HepG2 (cell line): ENCODE data around the gene SLC16A13. TPM values are rescaled to one million over a fixed set of nuclear protein-coding genes. Genes with fewer than 3 reads are reported as not detected.
A peak's percentile ranks its signal among the peaks of the same experiment; 100 is the strongest.

Experiments
- CENPT ChIP-seq: sonication (generic); formaldehyde crosslinking; IDR thresholded peaks from 2 replicates; pipeline ENCODE4 v1.8.0; 2022; ENCODE audit warnings: low read depth, mild to moderate bottlenecking, moderate library complexity, missing genetic modification reagents
- EHMT2 ChIP-seq: fragments of 200-600 bp; sonication (generic); IDR thresholded peaks from 2 replicates; pipeline ENCODE4 v1.7.0; 2017; ENCODE audit warnings: antibody characterized with exemption, low read depth, low read length, borderline replicate concordance
- EP300 ChIP-seq, 3 experiments: sonication (generic) in 1 of 3; formaldehyde crosslinking in 1 of 3; IDR thresholded peaks; 2 replicates each; pipeline versions ENCODE4 v1.5.1 to v1.6.1; 2011 to 2020; ENCODE audit warnings: low read depth in 2 of 3, low read length in 2 of 3, borderline replicate concordance in 1 of 3, improper control_type of control experiment in 1 of 3, mild to moderate bottlenecking in 1 of 3, missing genetic modification reagents in 1 of 3, moderate library complexity in 1 of 3
- HOXA5 ChIP-seq: sonication (generic); formaldehyde crosslinking; IDR thresholded peaks from 2 replicates; pipeline ENCODE4 v1.4.0; 2020; ENCODE audit warnings: missing genetic modification reagents
- MAFK ChIP-seq, 2 experiments: IDR thresholded peaks in 1 of 2; conservative IDR thresholded peaks in 1 of 2; 2 replicates each; pipeline ENCODE4 v1.6.1; 2011; ENCODE audit warnings: improper control_type of control experiment in 2 of 2, low read length in 2 of 2
- POLR2G ChIP-seq: fragments of 200-400 bp; formaldehyde crosslinking; IDR thresholded peaks from 2 replicates; pipeline ENCODE4 v1.6.1; 2018; ENCODE audit warnings: mild to moderate bottlenecking, low read depth, low read length, moderate library complexity
- SUZ12 ChIP-seq: fragments of 150-350 bp; IDR thresholded peaks from 2 replicates; pipeline ENCODE4 v1.6.1; 2014; ENCODE audit warnings: low read depth, low read length
- WIZ ChIP-seq: sonication (generic); formaldehyde crosslinking; IDR thresholded peaks from 2 replicates; pipeline ENCODE4 v1.5.1; 2020; ENCODE audit warnings: mild to moderate bottlenecking, missing genetic modification reagents
- XRCC5 ChIP-seq: fragments of 200-400 bp; formaldehyde crosslinking; optimal IDR thresholded peaks from 2 replicates; pipeline ENCODE3; 2017; ENCODE audit warnings: mild to moderate bottlenecking, low read length
- ZFP41 ChIP-seq: sonication (generic); formaldehyde crosslinking; IDR thresholded peaks from 2 replicates; pipeline ENCODE4 v1.4.0; 2020; ENCODE audit warnings: mild to moderate bottlenecking, missing genetic modification reagents, borderline replicate concordance
- ZMYM3 ChIP-seq: sonication (generic); formaldehyde crosslinking; IDR thresholded peaks from 2 replicates; pipeline ENCODE4 v1.5.1; 2020; ENCODE audit warnings: mild to moderate bottlenecking, missing genetic modification reagents
- ZNF317 ChIP-seq: sonication (generic); formaldehyde crosslinking; IDR thresholded peaks from 2 replicates; pipeline ENCODE4 v1.5.0; 2020; ENCODE audit warnings: mild to moderate bottlenecking, missing genetic modification reagents
- ZSCAN25 ChIP-seq: sonication (generic); formaldehyde crosslinking; IDR thresholded peaks from 2 replicates; pipeline ENCODE4 v1.8.0; 2022; ENCODE audit warnings: mild to moderate bottlenecking, missing genetic modification reagents
- polyA plus RNA-seq, 8 experiments: library from polyadenylated mRNA; depleted of rRNA in 3 of 8; stranded (reverse) in 7 of 8; unstranded in 1 of 8; fragments of >200 nt; fragmentation: Illumina TruSeq in 4 of 8; extraction: Trizol in 4 of 8; gene quantifications; 2 replicates each; pipeline versions ENCODE4 v1.2.1 to v1.2.3, GENCODE V29; 2011 to 2016; ENCODE audit warnings: low read depth in 4 of 8, missing spikeins in 1 of 8, mixed read lengths in 1 of 8; ENCODE audit not compliant: insufficient read depth in 1 of 8
- total RNA-seq, 5 experiments: library from RNA; depleted of rRNA; stranded (reverse); fragments of >200 nt; fragmentation: Illumina TruSeq; extraction: Trizol; gene quantifications; 2 replicates each; pipeline ENCODE4 v1.2.3, GENCODE V29; 2016; ENCODE audit warnings: low read depth in 1 of 5
- TF ChIP-seq, protein P1 (sequence below): sonication (generic); formaldehyde crosslinking; IDR thresholded peaks from 2 replicates; pipeline ENCODE4 v1.4.0; 2020; ENCODE audit warnings: missing genetic modification reagents, borderline replicate concordance
- TF ChIP-seq, protein P2 (sequence below), 2 experiments: IDR thresholded peaks; 2 replicates each; pipeline ENCODE4 v1.6.1; 2011 to 2012; ENCODE audit warnings: low read length in 2 of 2, borderline replicate concordance in 1 of 2, low read depth in 1 of 2, mild to moderate bottlenecking in 1 of 2, moderate library complexity in 1 of 2
- TF ChIP-seq, protein P3 (sequence below): sonication (generic); formaldehyde crosslinking; IDR thresholded peaks from 2 replicates; pipeline ENCODE4 v1.4.0; 2020; ENCODE audit warnings: missing genetic modification reagents, low read depth, mild to moderate bottlenecking, borderline replicate concordance
- TF ChIP-seq, protein P4 (sequence below): sonication (generic); formaldehyde crosslinking; IDR thresholded peaks from 2 replicates; pipeline ENCODE4 v1.4.0; 2020; ENCODE audit warnings: missing genetic modification reagents, borderline replicate concordance

SLC16A13 gene
- total and polyA plus RNA-seq, 2 of the 13 experiments (the other 11 are each of a cell fraction or from before 2014, with no cell fraction given): 2.2 to 3.0 TPM

DNA sequence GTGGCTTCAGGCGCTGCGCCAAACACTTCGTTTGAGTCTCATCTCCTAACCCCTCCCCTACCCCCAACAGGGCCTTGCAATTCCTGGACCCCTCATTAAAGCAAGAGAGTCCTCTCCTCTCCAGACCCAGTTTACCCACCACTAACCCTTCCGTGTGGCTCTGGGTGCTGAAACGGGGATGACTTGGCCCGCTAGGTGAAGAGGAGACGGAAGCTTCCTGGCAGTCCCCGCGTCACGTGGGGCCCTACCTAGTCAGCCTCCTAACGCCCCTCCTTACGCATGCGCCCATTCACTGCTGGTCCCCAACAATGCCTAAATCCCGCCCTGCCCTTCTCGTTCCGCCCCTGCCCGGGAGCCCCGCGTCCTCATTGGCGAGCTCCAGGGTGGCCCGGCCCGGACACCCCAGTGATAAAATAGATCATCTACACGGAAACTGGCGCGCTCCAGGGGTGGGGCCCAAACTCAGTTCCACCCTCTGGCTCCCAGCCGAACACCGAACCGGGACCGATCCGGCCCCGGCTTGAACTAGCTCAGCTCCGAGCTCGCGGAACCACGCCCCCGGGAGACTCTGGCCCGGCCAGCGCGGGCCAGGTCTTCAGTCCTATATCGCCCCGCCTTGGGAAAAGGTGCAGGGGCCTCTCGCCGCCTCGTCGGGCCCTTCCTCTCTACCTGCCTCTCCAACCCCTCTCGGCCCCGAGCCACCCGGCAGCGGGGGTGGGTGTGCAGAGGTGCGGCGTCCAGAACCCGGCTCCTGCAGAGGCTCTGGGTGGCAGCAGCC, at the start of gene SLC16A13 (continued):
- TF ChIP-seq SUZ12 (no peak), HOXA5 (no peak), XRCC5 (peak; percentile 29), EP300 (IDR thresholded peaks at IDR 0.05; ENCODE audit: low read depth in 2 of 2, low read length in 2 of 2) (no peak), EP300 (CRISPR knock-in tag; IDR thresholded peaks at IDR 0.05; ENCODE audit: borderline replicate concordance) (0 out of 2 replicates have a peak, but pooled peaks have one; percentile 21), WIZ (no peak), CENPT (no peak), ZFP41 (CRISPR knock-in tag) (no peak), MAFK (conservative IDR thresholded peaks at IDR 0.05 in 1 of 2, IDR thresholded peaks at IDR 0.05 in 1 of 2; ENCODE audit: low read length in 2 of 2) (no peak), POLR2G (peak; percentile 90), ZNF317 (CRISPR knock-in tag) (no peak; the same call in 1 of the 2 replicates), EHMT2 (no peak), ZMYM3 (CRISPR knock-in tag) (no peak; the same call in 1 of the 2 replicates), ZSCAN25 (CRISPR knock-in tag) (peak; percentile 36; the same call in 1 of the 2 replicates)
- TF ChIP-seq, protein P1, sequence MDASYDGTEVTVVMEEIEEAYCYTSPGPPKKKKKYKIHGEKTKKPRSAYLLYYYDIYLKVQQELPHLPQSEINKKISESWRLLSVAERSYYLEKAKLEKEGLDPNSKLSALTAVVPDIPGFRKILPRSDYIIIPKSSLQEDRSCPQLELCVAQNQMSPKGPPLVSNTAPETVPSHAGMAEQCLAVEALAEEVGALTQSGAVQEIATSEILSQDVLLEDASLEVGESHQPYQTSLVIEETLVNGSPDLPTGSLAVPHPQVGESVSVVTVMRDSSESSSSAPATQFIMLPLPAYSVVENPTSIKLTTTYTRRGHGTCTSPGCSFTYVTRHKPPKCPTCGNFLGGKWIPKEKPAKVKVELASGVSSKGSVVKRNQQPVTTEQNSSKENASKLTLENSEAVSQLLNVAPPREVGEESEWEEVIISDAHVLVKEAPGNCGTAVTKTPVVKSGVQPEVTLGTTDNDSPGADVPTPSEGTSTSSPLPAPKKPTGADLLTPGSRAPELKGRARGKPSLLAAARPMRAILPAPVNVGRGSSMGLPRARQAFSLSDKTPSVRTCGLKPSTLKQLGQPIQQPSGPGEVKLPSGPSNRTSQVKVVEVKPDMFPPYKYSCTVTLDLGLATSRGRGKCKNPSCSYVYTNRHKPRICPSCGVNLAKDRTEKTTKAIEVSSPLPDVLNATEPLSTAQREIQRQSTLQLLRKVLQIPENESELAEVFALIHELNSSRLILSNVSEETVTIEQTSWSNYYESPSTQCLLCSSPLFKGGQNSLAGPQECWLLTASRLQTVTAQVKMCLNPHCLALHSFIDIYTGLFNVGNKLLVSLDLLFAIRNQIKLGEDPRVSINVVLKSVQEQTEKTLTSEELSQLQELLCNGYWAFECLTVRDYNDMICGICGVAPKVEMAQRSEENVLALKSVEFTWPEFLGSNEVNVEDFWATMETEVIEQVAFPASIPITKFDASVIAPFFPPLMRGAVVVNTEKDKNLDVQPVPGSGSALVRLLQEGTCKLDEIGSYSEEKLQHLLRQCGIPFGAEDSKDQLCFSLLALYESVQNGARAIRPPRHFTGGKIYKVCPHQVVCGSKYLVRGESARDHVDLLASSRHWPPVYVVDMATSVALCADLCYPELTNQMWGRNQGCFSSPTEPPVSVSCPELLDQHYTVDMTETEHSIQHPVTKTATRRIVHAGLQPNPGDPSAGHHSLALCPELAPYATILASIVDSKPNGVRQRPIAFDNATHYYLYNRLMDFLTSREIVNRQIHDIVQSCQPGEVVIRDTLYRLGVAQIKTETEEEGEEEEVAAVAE: peak; percentile 9; the same call in 1 of the 2 replicates
- TF ChIP-seq, protein P2, sequence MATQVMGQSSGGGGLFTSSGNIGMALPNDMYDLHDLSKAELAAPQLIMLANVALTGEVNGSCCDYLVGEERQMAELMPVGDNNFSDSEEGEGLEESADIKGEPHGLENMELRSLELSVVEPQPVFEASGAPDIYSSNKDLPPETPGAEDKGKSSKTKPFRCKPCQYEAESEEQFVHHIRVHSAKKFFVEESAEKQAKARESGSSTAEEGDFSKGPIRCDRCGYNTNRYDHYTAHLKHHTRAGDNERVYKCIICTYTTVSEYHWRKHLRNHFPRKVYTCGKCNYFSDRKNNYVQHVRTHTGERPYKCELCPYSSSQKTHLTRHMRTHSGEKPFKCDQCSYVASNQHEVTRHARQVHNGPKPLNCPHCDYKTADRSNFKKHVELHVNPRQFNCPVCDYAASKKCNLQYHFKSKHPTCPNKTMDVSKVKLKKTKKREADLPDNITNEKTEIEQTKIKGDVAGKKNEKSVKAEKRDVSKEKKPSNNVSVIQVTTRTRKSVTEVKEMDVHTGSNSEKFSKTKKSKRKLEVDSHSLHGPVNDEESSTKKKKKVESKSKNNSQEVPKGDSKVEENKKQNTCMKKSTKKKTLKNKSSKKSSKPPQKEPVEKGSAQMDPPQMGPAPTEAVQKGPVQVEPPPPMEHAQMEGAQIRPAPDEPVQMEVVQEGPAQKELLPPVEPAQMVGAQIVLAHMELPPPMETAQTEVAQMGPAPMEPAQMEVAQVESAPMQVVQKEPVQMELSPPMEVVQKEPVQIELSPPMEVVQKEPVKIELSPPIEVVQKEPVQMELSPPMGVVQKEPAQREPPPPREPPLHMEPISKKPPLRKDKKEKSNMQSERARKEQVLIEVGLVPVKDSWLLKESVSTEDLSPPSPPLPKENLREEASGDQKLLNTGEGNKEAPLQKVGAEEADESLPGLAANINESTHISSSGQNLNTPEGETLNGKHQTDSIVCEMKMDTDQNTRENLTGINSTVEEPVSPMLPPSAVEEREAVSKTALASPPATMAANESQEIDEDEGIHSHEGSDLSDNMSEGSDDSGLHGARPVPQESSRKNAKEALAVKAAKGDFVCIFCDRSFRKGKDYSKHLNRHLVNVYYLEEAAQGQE (IDR thresholded peaks at IDR 0.05; ENCODE audit: borderline replicate concordance in 1 of 2, low read depth in 1 of 2, low read length in 2 of 2): 0 out of 4 replicates have a peak, but pooled peaks of 1 of the 2 experiments have one; percentile 45
- TF ChIP-seq, protein P3, sequence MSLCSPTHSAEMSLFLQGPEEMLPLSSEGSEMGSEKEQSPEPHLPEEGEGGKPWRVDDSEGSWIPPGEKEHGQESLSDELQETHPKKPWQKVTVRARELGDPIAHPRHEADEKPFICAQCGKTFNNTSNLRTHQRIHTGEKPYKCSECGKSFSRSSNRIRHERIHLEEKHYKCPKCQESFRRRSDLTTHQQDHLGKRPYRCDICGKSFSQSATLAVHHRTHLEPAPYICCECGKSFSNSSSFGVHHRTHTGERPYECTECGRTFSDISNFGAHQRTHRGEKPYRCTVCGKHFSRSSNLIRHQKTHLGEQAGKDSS (CRISPR knock-in tag): peak; percentile 77
- TF ChIP-seq, protein P4, sequence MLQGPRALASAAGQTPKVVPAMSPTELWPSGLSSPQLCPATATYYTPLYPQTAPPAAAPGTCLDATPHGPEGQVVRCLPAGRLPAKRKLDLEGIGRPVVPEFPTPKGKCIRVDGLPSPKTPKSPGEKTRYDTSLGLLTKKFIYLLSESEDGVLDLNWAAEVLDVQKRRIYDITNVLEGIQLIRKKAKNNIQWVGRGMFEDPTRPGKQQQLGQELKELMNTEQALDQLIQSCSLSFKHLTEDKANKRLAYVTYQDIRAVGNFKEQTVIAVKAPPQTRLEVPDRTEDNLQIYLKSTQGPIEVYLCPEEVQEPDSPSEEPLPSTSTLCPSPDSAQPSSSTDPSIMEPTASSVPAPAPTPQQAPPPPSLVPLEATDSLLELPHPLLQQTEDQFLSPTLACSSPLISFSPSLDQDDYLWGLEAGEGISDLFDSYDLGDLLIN (CRISPR knock-in tag): 0 out of 2 replicates have a peak, but pooled peaks have one; percentile 57
